Choroid plexus epithelial cell (primary cell): ENCODE data around the gene PRDM2.
A peak's percentile ranks its signal among the peaks of the same experiment; 100 is the strongest.
"Not testable (repeated sequence)": the region's sequence is repeated elsewhere in the genome, so short reads cannot be mapped to it uniquely, and the experiment has no call there.

Experiments
- DNase-seq: peaks from one replicate; pipeline ENCODE4 v3.0.0-alpha.2; 2010; ENCODE audit warnings: low read depth
- H3K4me3 ChIP-seq: 2 replicates; pipeline ENCODE4 v1.5.1; 2011; ENCODE audit warnings: low read depth, mild to moderate bottlenecking, control low read depth, low read length, moderate library complexity
- CTCF ChIP-seq: conservative IDR thresholded peaks from 2 replicates; pipeline ENCODE4 v1.5.1; 2011; ENCODE audit warnings: low read depth, mild to moderate bottlenecking, control low read depth, inconsistent platforms, low read length, moderate library complexity

PRDM2 gene

GRCh38 chr1:13681921-13682320, 18.1 kb upstream of the PRDM2 start:
- no peak for DNase-seq
- TF ChIP-seq CTCF: no peak
- no peak overlapping the region for H3K4me3 ChIP-seq

GRCh38 chr1:13682444-13682843, 17.5 kb upstream of the PRDM2 start:
- no peak for DNase-seq
- TF ChIP-seq CTCF: no peak
- H3K4me3 ChIP-seq: no peak overlapping the region

- no peak overlapping the region for H3K4me3 ChIP-seq
- DNase-seq: no peak
- TF ChIP-seq CTCF: no peak
These were observed 16.8 kb upstream of the PRDM2 start for GRCh38 chr1:13683206-13683605.

GRCh38 chr1:13687151-13687715, 12.8 kb upstream of the PRDM2 start:
- no peak overlapping the region for H3K4me3 ChIP-seq
- no peak for TF ChIP-seq CTCF
- no peak for DNase-seq

- H3K4me3 ChIP-seq, DNase-seq: not testable (repeated sequence)
These were observed 6.9 kb upstream of the PRDM2 start for GRCh38 chr1:13693094-13693493.

GRCh38 chr1:13694886-13695684, 4.9 kb upstream of the PRDM2 start:
- no peak for DNase-seq
- H3K4me3 ChIP-seq: no peak overlapping the region
- TF ChIP-seq CTCF: no peak

- no peak for DNase-seq
- no peak overlapping the region for H3K4me3 ChIP-seq
- TF ChIP-seq CTCF: peak; percentile 20
These were observed 2.2 kb upstream of the PRDM2 start for GRCh38 chr1:13697738-13698137.
